H1 (cell line): ENCODE measurements around the gene TRPM6. TPM values are rescaled to one million over a fixed set of nuclear protein-coding genes. Genes with fewer than 3 reads are reported as not detected.

ENCODE experiments used
- CTCF ChIA-PET: fragments of 300-600 bp; sonication (Branson Sonifier 250); formaldehyde crosslinking; loops from one replicate; lab custom pipeline; 2021; ENCODE audit not compliant: partially characterized antibody; lab: Charles Lee
- POLR2A ChIA-PET: fragments of 300-600 bp; sonication (Branson Sonifier 250); formaldehyde crosslinking; loops from one replicate; lab custom pipeline; 2021; ENCODE audit warnings: inconsistent platforms; ENCODE audit not compliant: partially characterized antibody; lab: Charles Lee
- DNase-seq, 2 experiments: peaks; one replicate each; pipeline versions ENCODE4 v3.0.0 to v3.0.0-alpha.2; 2010 to 2022; ENCODE audit warnings: low spot score in 2 of 2, low read depth in 1 of 2, mixed read lengths in 1 of 2
- FAIRE-seq: peaks from 2 replicates; lab custom pipeline; 2011; peaks lifted over from hg19 to GRCh38; lab: Jason Lieb, UNC
- H2AFZ ChIP-seq: 2 replicates; pipeline ENCODE4 v1.8.1; 2012; ENCODE audit warnings: low read length, inconsistent platforms
- H2AK5ac ChIP-seq: 2 replicates; pipeline ENCODE4 v1.6.1; 2013; ENCODE audit warnings: low read depth, low read length
- H2BK120ac ChIP-seq: replicated peaks from 2 replicates; pipeline ENCODE3; 2013; ENCODE audit warnings: low read depth, low read length, inconsistent platforms
- H2BK12ac ChIP-seq: 2 replicates; pipeline ENCODE4 v1.6.1; 2013; ENCODE audit warnings: low read depth, low read length
- H2BK15ac ChIP-seq: 2 replicates; pipeline ENCODE4 v1.6.1; 2013; ENCODE audit warnings: low read length
- H2BK20ac ChIP-seq: 2 replicates; pipeline ENCODE4 v1.6.1; 2013; ENCODE audit warnings: low read length
- H2BK5ac ChIP-seq: 2 replicates; pipeline ENCODE4 v1.6.1; 2013; ENCODE audit warnings: low read depth, low read length
- H3K14ac ChIP-seq: 2 replicates; pipeline ENCODE4 v1.6.1; 2013; ENCODE audit warnings: inconsistent platforms; ENCODE audit not compliant: insufficient read length
- H3K18ac ChIP-seq: 2 replicates; pipeline ENCODE4 v1.6.1; 2013; ENCODE audit warnings: low read length; ENCODE audit errors: extremely low read depth
- H3K23ac ChIP-seq: 2 replicates; pipeline ENCODE4 v1.6.1; 2013; ENCODE audit warnings: inconsistent platforms; ENCODE audit not compliant: insufficient read length
- H3K23me2 ChIP-seq: 2 replicates; pipeline ENCODE4 v1.6.1; 2013; ENCODE audit warnings: low read depth, low read length
- H3K27ac ChIP-seq: 2 replicates; pipeline ENCODE4 v1.6.1; 2011; ENCODE audit warnings: low read depth, low read length, inconsistent platforms
- H3K27me3 ChIP-seq, 4 experiments: replicated peaks in 1 of 4; 1 replicate in 1 of 4; 2 replicates in 3 of 4; pipeline versions ENCODE4 v1.6.1 to v1.8.1; 2011 to 2013; ENCODE audit warnings: low read length in 3 of 4, mild to moderate bottlenecking in 3 of 4, inconsistent platforms in 2 of 4, mixed read lengths in 2 of 4, moderate library complexity in 1 of 4; ENCODE audit not compliant: control insufficient read depth in 3 of 4, insufficient read depth in 3 of 4; ENCODE audit errors: extremely low read depth in 1 of 4
- H3K36me3 ChIP-seq, 4 experiments: 2 replicates each; pipeline versions ENCODE4 v1.6.1 to v1.8.1; 2011 to 2013; ENCODE audit warnings: mild to moderate bottlenecking in 4 of 4, low read length in 3 of 4, moderate library complexity in 2 of 4, control low read depth in 1 of 4, inconsistent platforms in 1 of 4; ENCODE audit not compliant: insufficient read depth in 4 of 4, control insufficient read depth in 2 of 4
- H3K4ac ChIP-seq: replicated peaks from 2 replicates; pipeline ENCODE3; 2013; ENCODE audit warnings: low read length, low read depth, mixed read lengths, inconsistent platforms; ENCODE audit not compliant: insufficient read length
- H3K4me1 ChIP-seq, 4 experiments: replicated peaks in 1 of 4; 1 replicate in 1 of 4; 2 replicates in 3 of 4; pipeline versions ENCODE4 v1.6.1 to v1.8.1; 2011 to 2013; ENCODE audit warnings: low read length in 3 of 4, inconsistent platforms in 2 of 4, mixed read lengths in 1 of 4; ENCODE audit not compliant: insufficient read depth in 4 of 4, control insufficient read depth in 3 of 4
- H3K4me2 ChIP-seq, 2 experiments: 2 replicates each; pipeline versions ENCODE4 v1.6.1 to v1.8.1; 2011 to 2013; ENCODE audit warnings: low read depth in 2 of 2, low read length in 2 of 2, control low read depth in 1 of 2, inconsistent platforms in 1 of 2, mild to moderate bottlenecking in 1 of 2; ENCODE audit not compliant: insufficient read depth in 1 of 2
- H3K4me3 ChIP-seq, 4 experiments: fragments of 200-600, 300-600 bp in 1 of 4; sonication (generic), shearing (Covaris generic), sonication (Bioruptor Twin) in 1 of 4; 2 replicates each; pipeline versions ENCODE4 v1.5.1 to v1.8.1; 2011 to 2016; ENCODE audit warnings: low read length in 4 of 4, low read depth in 3 of 4, control low read depth in 2 of 4, inconsistent platforms in 2 of 4, mild to moderate bottlenecking in 2 of 4, mixed read lengths in 1 of 4, moderate library complexity in 1 of 4; ENCODE audit not compliant: insufficient read depth in 2 of 4; ENCODE audit errors: extremely low read depth in 1 of 4
- H3K56ac ChIP-seq: replicated peaks from 2 replicates; pipeline ENCODE3; 2013; ENCODE audit warnings: low read depth, mild to moderate bottlenecking, mixed read lengths, low read length, inconsistent platforms; ENCODE audit not compliant: insufficient read length
- H3K79me1 ChIP-seq: 2 replicates; pipeline ENCODE4 v1.6.1; 2013; ENCODE audit warnings: low read depth, low read length, control low read depth
- H3K79me2 ChIP-seq, 2 experiments: 2 replicates each; pipeline versions ENCODE4 v1.6.1 to v1.8.1; 2012 to 2013; ENCODE audit warnings: low read length in 2 of 2, mild to moderate bottlenecking in 2 of 2, inconsistent platforms in 1 of 2; ENCODE audit not compliant: insufficient read depth in 2 of 2, control insufficient read depth in 1 of 2
- H3K9ac ChIP-seq, 4 experiments: replicated peaks in 1 of 4; 1 replicate in 1 of 4; 2 replicates in 3 of 4; pipeline versions ENCODE4 v1.6.1 to v1.8.1; 2011 to 2013; ENCODE audit warnings: low read depth in 3 of 4, low read length in 3 of 4, control low read depth in 2 of 4, mild to moderate bottlenecking in 2 of 4, moderate library complexity in 2 of 4, inconsistent platforms in 1 of 4; ENCODE audit errors: extremely low read depth in 1 of 4
- H3K9me3 ChIP-seq, 2 experiments: 2 replicates each; pipeline versions ENCODE4 v1.6.1 to v1.8.1; 2012 to 2013; ENCODE audit warnings: mild to moderate bottlenecking in 2 of 2, moderate library complexity in 2 of 2, control low read depth in 1 of 2, inconsistent platforms in 1 of 2, low read depth in 1 of 2, low read length in 1 of 2, mixed read lengths in 1 of 2; ENCODE audit not compliant: insufficient read depth in 2 of 2
- H4K20me1 ChIP-seq, 2 experiments: replicated peaks in 1 of 2; 2 replicates each; pipeline versions ENCODE3 to v1.8.1; 2011 to 2013; ENCODE audit warnings: inconsistent platforms in 2 of 2, low read length in 2 of 2, mild to moderate bottlenecking in 1 of 2; ENCODE audit not compliant: insufficient read depth in 2 of 2, control insufficient read depth in 1 of 2
- H4K5ac ChIP-seq: 2 replicates; pipeline ENCODE4 v1.6.1; 2013; ENCODE audit warnings: low read length, low read depth, mixed read lengths, inconsistent platforms; ENCODE audit not compliant: insufficient read length
- H4K8ac ChIP-seq: 2 replicates; pipeline ENCODE4 v1.8.0; 2013; ENCODE audit warnings: mild to moderate bottlenecking, moderate library complexity, low read length, inconsistent platforms; ENCODE audit not compliant: insufficient read depth; ENCODE audit errors: extremely low read depth
- H4K91ac ChIP-seq: replicated peaks from 2 replicates; pipeline ENCODE3; 2013; ENCODE audit warnings: low read length, mixed read lengths, inconsistent platforms; ENCODE audit not compliant: insufficient read length
- HDAC6 ChIP-seq: IDR thresholded peaks from one replicate; pipeline ENCODE4 v1.7.1; 2012; ENCODE audit warnings: low read depth, mild to moderate bottlenecking, inconsistent platforms, low read length, moderate library complexity
- WGBS, 2 experiments: shearing (Covaris generic) in 1 of 2; methylation state at CpG; one replicate each; pipeline versions ENCODE4 v1.1.6 to v1.1.7; 2013 to 2015; ENCODE audit warnings: low lambda C conversion rate in 2 of 2, mixed read lengths in 2 of 2, inconsistent platforms in 1 of 2, low coverage in 1 of 2, missing lambda C conversion rate in 1 of 2; ENCODE audit not compliant: insufficient replicate concordance in 2 of 2, insufficient coverage in 1 of 2, insufficient read length in 1 of 2; ENCODE audit errors: extremely low coverage in 1 of 2, missing lambda C conversion rate in 1 of 2; 5-methylcytosine and 5-hydroxymethylcytosine counted together
- polyA plus RNA-seq, 7 experiments: library from polyadenylated mRNA; depleted of rRNA in 3 of 7; stranded (reverse) in 5 of 7; unstranded in 2 of 7; fragments of >200 nt in 5 of 7; fragments of 200-250 nt in 2 of 7; gene quantifications; 1 replicate in 5 of 7; 2 replicates in 1 of 7; 4 replicates in 1 of 7; pipeline versions ENCODE4 v1.2.1 to v1.2.3, GENCODE V29; 2011 to 2013; ENCODE audit warnings: missing spikeins in 2 of 7, mixed read lengths in 2 of 7
- total RNA-seq: library from RNA; stranded (reverse); fragmentation: NEBNext Ultra II Directional; extraction: Animal tissue kit (Norgen Biotek cat#: 25700); gene quantifications from 2 replicates; pipeline ENCODE4 v1.2.1, GENCODE V29; 2021
- TF ChIP-seq, protein P1 (sequence below): IDR thresholded peaks from 2 replicates; pipeline ENCODE4 v1.6.1; 2012; ENCODE audit warnings: inconsistent platforms

Gene TRPM6
- total and polyA plus RNA-seq, 2 of the 8 experiments (the other 6 are each of a cell fraction or from before 2014, with no cell fraction given) = 0.45 to 1.5 TPM

GRCh38 chr9:74711341-74711740 lies 176.4 kb downstream of the TRPM6 start:
- Histone ChIP-seq H2BK5ac (no peak overlapping the region), H2BK20ac (no peak overlapping the region), H3K18ac (no peak overlapping the region), H3K4me2 (no peak overlapping the region), H3K23ac (no peak overlapping the region), H4K5ac (no peak overlapping the region), H3K36me3 (no peaks in the 10 kb centered on the region), H3K27ac (no peak overlapping the region), H3K9me3 (no peaks in the 10 kb centered on the region), H4K91ac (no peak overlapping the region), H2AFZ (no peak overlapping the region), H3K4me3 (no peak overlapping the region), H3K79me2 (no peaks in the 10 kb centered on the region), H3K4me1 (no peaks in the 10 kb centered on the region), H3K79me1 (no peaks in the 10 kb centered on the region), H4K20me1 (no peaks in the 10 kb centered on the region), H3K56ac (no peak overlapping the region)
- 97% methylated on average over 5 of the region's 5 CpGs; no CpG with 5 or more reads in 1 of the 2 experiments for WGBS, 2 experiments
- DNase-seq = no peak
- FAIRE-seq = no peak
- TF ChIP-seq, protein P1, sequence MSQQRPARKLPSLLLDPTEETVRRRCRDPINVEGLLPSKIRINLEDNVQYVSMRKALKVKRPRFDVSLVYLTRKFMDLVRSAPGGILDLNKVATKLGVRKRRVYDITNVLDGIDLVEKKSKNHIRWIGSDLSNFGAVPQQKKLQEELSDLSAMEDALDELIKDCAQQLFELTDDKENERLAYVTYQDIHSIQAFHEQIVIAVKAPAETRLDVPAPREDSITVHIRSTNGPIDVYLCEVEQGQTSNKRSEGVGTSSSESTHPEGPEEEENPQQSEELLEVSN = no peak
- no peak for TF ChIP-seq HDAC6
- TF ChIP-seq, all 59 proteins: peak for 0
- Histone ChIP-seq H2BK120ac (no peak overlapping the region), H3K23me2 (no peaks in the 10 kb centered on the region; the same call in 1 of the 2 replicates), H2AK5ac (no peak overlapping the region), H3K9ac (no peak overlapping the region), H4K8ac (no peak overlapping the region), H3K4ac (no peak overlapping the region), H2BK12ac (no peak overlapping the region), H2BK15ac (no peak overlapping the region), H3K27me3 (no peaks in the 10 kb centered on the region), H3K14ac (no peak overlapping the region)
- ChIA-PET CTCF (interaction anchor here (1.0 to 1.3 kb wide), 2 partner anchors 10 to 14 kb away, joined by 3 read pairs; no protein-coding TSS in a partner anchor), POLR2A (no interaction called here)
